ENCODE results near the gene NSUN3. TPM values are rescaled to one million over a fixed set of nuclear protein-coding genes. Genes with fewer than 3 reads are reported as not detected.

The NSUN3 gene
- total RNA-seq, 4 donors from 2014 or later, result 7.4 to 11.9 (median 8.0) TPM

DNA sequence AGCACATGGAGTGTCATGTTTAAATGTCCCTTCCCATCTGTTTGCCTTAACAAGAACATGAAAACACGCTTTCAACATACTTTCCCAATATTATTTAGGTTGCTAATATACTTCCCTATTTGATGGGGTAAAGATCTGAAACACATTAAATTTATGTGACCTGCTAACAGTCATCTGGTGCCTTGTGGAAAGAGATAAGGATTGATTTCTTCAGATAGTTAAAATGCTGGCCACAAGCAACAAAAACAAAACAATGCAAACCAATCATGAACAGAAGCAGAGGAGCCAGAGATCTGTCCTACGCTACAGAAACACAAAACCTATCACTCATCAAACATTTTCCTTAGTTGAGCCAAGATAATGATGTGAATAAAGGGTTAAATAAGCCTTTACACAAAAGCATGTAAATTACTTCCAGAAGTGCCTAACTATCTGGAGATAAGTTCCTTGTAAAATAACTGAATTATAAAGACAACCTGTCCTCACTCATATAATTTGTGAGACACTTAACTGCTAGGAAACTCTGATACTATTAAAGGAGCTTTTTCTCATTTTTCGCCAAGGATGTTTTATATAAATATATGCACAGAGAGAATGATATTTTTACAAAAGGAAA, 109.9 kb downstream of the NSUN3 start:
- WGBS, result 82% methylated on average over 3 of the region's 3 CpGs
- intact Hi-C loops (cut with DNase I), result no loop called here
- no peak for DNase-seq (ENCODE audit: extremely low spot score)

DNA sequence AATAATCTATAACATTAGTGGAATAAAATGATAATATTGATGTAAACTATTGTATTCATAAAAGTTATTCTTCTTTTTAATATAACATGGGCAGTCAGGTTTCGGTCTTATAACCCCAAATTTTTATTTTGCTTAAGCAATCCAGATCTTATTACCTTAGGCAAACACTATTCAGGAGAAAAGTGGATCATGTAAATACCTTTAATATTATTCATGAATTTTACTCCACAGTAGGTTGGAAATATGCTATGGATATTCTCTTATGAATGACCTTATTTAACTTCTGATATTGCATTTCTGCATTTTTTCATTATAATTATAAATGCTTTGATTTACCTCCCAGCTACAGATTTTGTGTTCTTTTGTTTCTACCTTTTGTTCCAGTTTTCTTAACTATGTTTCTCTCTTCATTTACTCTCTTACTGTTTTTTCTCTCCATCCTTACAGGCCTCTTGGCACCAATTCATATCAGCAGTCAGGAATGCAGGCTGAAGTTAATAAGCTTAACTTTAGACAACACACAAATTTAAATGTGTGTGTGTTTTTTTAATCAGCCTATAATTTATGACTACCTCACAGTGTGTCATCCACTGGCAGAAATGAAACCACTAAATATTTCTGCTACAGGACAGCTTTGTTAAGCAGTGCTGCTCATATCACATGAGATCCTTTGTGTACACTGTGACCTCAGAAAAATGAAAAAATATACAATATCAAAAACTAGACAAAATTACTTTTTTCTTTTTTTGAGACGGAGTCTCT, 111.0 kb downstream of the NSUN3 start:
- H3K9me3 ChIP-seq, result no peaks in the 10 kb centered on the region
- intact Hi-C loops (cut with DNase I), result no loop called here
- no peak for DNase-seq (ENCODE audit: extremely low spot score)
- no peak overlapping the region for H3K4me3 ChIP-seq
- TF ChIP-seq, protein P1, sequence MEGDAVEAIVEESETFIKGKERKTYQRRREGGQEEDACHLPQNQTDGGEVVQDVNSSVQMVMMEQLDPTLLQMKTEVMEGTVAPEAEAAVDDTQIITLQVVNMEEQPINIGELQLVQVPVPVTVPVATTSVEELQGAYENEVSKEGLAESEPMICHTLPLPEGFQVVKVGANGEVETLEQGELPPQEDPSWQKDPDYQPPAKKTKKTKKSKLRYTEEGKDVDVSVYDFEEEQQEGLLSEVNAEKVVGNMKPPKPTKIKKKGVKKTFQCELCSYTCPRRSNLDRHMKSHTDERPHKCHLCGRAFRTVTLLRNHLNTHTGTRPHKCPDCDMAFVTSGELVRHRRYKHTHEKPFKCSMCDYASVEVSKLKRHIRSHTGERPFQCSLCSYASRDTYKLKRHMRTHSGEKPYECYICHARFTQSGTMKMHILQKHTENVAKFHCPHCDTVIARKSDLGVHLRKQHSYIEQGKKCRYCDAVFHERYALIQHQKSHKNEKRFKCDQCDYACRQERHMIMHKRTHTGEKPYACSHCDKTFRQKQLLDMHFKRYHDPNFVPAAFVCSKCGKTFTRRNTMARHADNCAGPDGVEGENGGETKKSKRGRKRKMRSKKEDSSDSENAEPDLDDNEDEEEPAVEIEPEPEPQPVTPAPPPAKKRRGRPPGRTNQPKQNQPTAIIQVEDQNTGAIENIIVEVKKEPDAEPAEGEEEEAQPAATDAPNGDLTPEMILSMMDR (IDR thresholded peaks at IDR 0.05), result no peak
- TF ChIP-seq POLR2A (IDR thresholded peaks at IDR 0.05; ENCODE audit: low read depth) (no peak), POLR2AphosphoS5 (IDR thresholded peaks at IDR 0.05) (no peak), EP300 (IDR thresholded peaks at IDR 0.05) (no peak)
- 79% methylated on average over 2 of the region's 2 CpGs for WGBS
- no peaks in the 10 kb centered on the region for H3K36me3 ChIP-seq
- H3K27ac ChIP-seq (replicated peaks in 1 of 4), result no peak overlapping the region
- no peaks in the 10 kb centered on the region for H3K4me1 ChIP-seq
- no peaks in the 10 kb centered on the region for H3K27me3 ChIP-seq

More for the DNA sequence above, 109.9 kb downstream of the NSUN3 start:
- H3K27me3 ChIP-seq, result no peaks in the 10 kb centered on the region
- no peak overlapping the region for H3K27ac ChIP-seq (replicated peaks in 1 of 4)
- no peaks in the 10 kb centered on the region for H3K4me1 ChIP-seq
- no peak overlapping the region for H3K4me3 ChIP-seq
- TF ChIP-seq POLR2AphosphoS5 (IDR thresholded peaks at IDR 0.05), result no peak
- no peaks in the 10 kb centered on the region for H3K36me3 ChIP-seq
- no peaks in the 10 kb centered on the region for H3K9me3 ChIP-seq

DNA sequence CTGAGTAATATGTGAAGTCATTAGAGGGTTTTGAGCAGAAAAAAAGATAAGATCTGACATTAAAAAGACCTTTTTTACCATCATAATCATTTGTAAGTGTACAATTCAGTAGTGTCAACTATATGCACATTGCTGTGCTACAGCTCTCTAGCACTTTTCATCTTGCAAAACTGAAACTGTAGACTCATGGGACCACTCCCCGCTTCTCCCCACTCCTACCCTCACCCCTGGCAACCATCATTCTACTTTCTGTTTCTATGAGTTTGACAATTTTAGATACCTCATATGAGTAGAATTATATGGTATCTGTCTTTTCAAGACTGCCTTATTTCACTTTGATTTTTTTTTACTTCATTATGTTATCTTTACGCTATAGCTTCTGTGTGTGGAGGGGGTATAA, 112.8 kb downstream of the NSUN3 start:
- intact Hi-C loops (cut with DNase I), result no loop called here
- 98% methylated on average over 2 of the region's 2 CpGs for WGBS
- TF ChIP-seq POLR2AphosphoS5 (IDR thresholded peaks at IDR 0.05), result no peak
- TF ChIP-seq, protein P1 (IDR thresholded peaks at IDR 0.05), result no peak
- Histone ChIP-seq H3K27me3 (no peaks in the 10 kb centered on the region), H3K36me3 (no peaks in the 10 kb centered on the region), H3K27ac (replicated peaks in 1 of 4) (no peak overlapping the region), H3K4me3 (no peak overlapping the region), H3K9me3 (no peaks in the 10 kb centered on the region), H3K4me1 (no peaks in the 10 kb centered on the region)
- no peak for DNase-seq (ENCODE audit: extremely low spot score)

DNA sequence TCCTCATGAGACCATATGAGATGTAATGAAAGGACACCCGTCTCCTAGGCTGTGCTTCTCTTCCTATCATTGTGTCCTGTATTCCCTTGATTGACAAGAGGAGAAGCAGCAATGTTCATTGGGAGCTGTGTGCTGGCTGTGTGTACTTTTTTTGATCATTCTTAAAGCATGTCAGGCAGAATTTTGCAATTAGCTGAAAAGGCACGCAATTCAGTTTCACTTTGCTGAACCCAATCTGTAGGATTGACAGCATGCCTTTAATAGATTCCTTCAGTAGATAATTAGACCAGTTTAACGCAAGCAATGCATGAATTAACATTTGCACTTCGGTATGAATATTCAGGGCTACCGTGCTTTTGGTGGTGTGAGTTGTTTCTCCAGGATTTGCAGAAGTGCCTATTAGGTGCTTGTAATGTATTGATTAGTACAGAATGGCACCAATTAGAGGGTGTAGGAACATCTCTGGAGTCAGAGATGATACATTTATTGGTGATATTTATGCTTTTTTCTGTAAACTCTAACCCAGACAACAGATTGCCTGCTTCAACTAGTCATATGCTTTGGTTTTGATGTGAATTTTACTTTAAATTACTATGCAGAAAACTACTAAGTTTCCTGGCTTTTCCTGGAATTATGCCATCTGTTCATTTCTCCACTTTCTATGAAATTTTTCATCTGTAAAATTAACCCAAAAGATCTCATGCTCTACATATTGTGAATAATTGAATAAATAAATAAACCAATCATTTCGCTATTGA, 114.3 kb downstream of the NSUN3 start:
- 78% methylated on average over 6 of the region's 6 CpGs for WGBS
- Histone ChIP-seq H3K27ac (replicated peaks in 1 of 4) (no peak overlapping the region), H3K4me3 (no peak overlapping the region), H3K27me3 (no peaks in the 10 kb centered on the region), H3K4me1 (no peaks in the 10 kb centered on the region), H3K36me3 (no peaks in the 10 kb centered on the region), H3K9me3 (no peaks in the 10 kb centered on the region)
- TF ChIP-seq, protein P1 (IDR thresholded peaks at IDR 0.05), result no peak
- no peak for TF ChIP-seq EP300 (IDR thresholded peaks at IDR 0.05)
- no peak for TF ChIP-seq POLR2AphosphoS5 (IDR thresholded peaks at IDR 0.05)
- no peak for TF ChIP-seq POLR2A (IDR thresholded peaks at IDR 0.05; ENCODE audit: low read depth)
- intact Hi-C loops (cut with DNase I), result no loop called here
- DNase-seq (ENCODE audit: extremely low spot score), result no peak

Other genes with a start within 250 kb of the NSUN3 start
- gene PROS1, start 89.2 kb upstream of the NSUN3 start, total RNA-seq, result 10 to 100 TPM; 32.4 to 45.6 (median 40.7) TPM
- gene ARL13B, start 82.9 kb upstream of the NSUN3 start, total RNA-seq, result 10 to 100 TPM; 11.8 to 17.0 (median 14.6) TPM
- gene STX19, start 34.5 kb upstream of the NSUN3 start, total RNA-seq, result not detected
- 1 to 10 TPM; 3.3 to 5.9 (median 4.8) TPM for gene DHFR2, start 145 bp upstream of the NSUN3 start, total RNA-seq